Measurements from ENCODE around the gene IGSF6.
A peak's percentile ranks its signal among the peaks of the same experiment; 100 is the strongest.
"Not testable (repeated sequence)": the region's sequence is repeated elsewhere in the genome, so short reads cannot be mapped to it uniquely, and the experiment has no call there.

IGSF6 gene

DNA sequence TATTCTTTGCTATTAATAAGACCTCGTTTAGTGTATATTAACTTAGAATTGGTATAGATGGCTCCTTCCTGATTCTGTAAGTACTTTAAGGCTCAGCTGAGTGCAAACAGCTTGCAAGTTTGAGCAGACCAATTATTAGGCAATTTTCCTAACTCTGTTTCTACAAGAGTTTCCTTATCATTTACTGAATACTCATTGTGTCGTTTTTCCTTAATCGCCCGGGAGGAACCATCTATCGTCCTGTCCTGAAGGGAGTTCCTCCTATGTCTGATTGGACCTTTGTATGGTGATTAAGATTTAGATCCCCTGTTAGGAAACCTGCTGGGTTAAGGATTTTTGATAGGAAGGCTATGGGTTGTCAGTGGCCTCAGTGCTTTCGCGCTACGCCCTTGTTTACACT, 21.0 kb downstream of the IGSF6 start:
- not testable (repeated sequence) for H3K27ac ChIP-seq (ENCODE audit: insufficient read depth, low read depth, low read length, poor library complexity, severe bottlenecking); H3K4me3 ChIP-seq (ENCODE audit: insufficient read depth, low read depth, low read length); H3K4me1 ChIP-seq (ENCODE audit: control insufficient read depth, insufficient read depth, low read length); H3K9me3 ChIP-seq (ENCODE audit: control insufficient read depth, low read length); H3K27me3 ChIP-seq (ENCODE audit: control insufficient read depth, insufficient read depth, low read length, poor library complexity, severe bottlenecking)
- 96 to 97% methylated on average over 8 of the region's 8 CpGs for WGBS, 2 experiments
- H3K36me3 ChIP-seq (ENCODE audit: control insufficient read depth, insufficient read depth, low read length), result peaks cover 25% of the 10 kb centered on the region

DNA sequence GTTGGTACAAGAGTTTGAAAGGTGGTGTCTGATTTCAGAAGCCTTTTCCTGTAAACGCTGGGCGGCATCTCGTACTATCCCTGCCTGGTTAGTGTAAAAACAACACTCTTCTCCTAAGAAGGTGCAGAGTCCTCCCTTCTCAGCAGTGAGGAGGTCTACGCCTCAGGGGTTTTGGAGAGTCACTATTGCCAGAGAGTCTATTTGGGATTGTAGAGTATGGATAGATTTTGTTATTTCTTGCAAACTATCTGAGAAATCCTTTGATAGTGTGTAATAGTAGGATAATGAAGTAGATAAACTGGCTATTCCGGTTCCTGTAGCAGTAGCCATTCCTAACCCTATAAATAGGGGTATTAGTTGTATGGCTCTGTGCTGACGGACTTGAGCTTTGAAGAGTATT, 21.5 kb downstream of the IGSF6 start:
- 95 to 96% methylated on average over 5 of the region's 6 CpGs for WGBS, 2 experiments
- H3K36me3 ChIP-seq (ENCODE audit: control insufficient read depth, insufficient read depth, low read length), result peaks cover 25% of the 10 kb centered on the region
- not testable (repeated sequence) for H3K9me3 ChIP-seq (ENCODE audit: control insufficient read depth, low read length); H3K27me3 ChIP-seq (ENCODE audit: control insufficient read depth, insufficient read depth, low read length, poor library complexity, severe bottlenecking); H3K4me1 ChIP-seq (ENCODE audit: control insufficient read depth, insufficient read depth, low read length); H3K4me3 ChIP-seq (ENCODE audit: insufficient read depth, low read depth, low read length); H3K27ac ChIP-seq (ENCODE audit: insufficient read depth, low read depth, low read length, poor library complexity, severe bottlenecking)

DNA sequence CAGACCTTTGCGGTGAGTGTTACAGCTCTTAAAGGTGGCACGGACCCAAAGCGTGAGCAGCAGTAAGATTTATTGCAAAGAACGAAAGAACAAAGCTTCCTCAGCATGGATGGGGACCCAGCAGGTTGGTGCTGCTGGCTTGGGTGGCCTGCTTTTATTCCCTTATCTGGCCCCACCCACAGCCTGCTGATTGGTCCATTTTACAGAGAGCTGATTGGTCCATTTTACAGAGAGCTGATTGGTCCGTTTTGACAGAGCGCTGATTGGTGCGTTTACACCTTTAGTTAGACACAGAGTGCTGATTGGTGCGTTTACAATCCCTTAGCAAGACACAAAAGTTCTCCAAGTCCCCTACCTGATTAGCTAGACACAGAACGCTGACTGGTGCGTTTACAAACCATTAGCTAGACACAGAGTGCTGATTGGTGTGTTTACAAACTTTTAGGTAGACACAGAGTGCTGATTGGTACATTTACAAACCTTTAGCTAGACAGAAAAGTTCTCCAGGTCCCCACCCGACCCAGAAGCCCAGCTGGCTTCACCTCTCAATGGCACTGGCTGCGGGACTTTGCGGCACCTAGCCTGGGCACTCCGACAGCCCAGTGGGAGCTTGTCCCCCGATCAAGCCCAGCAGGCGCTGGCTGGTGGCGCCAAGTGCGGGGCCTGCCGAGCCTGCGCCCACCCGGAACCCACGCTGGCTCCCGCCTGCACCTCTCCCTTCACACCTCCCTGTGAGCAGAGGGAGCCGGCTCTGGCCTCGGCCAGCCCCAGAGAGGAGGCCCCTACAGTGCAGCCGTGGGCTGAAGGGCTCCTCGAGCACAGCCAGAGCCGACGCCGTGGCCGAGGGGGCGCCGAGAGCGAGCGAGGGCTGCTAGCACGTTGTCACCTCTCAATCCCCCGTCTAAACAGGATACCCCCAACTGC, 22.5 kb downstream of the IGSF6 start:
- H3K36me3 ChIP-seq (ENCODE audit: control insufficient read depth, insufficient read depth, low read length), result peaks cover 32% of the 10 kb centered on the region
- H3K4me1 ChIP-seq (ENCODE audit: control insufficient read depth, insufficient read depth, low read length); H3K4me3 ChIP-seq (ENCODE audit: insufficient read depth, low read depth, low read length); H3K27ac ChIP-seq (ENCODE audit: insufficient read depth, low read depth, low read length, poor library complexity, severe bottlenecking); H3K27me3 ChIP-seq (ENCODE audit: control insufficient read depth, insufficient read depth, low read length, poor library complexity, severe bottlenecking); H3K9me3 ChIP-seq (ENCODE audit: control insufficient read depth, low read length): not testable (repeated sequence)
- WGBS, 2 experiments, result 95 to 97% methylated on average over 37 of the region's 37 CpGs

DNA sequence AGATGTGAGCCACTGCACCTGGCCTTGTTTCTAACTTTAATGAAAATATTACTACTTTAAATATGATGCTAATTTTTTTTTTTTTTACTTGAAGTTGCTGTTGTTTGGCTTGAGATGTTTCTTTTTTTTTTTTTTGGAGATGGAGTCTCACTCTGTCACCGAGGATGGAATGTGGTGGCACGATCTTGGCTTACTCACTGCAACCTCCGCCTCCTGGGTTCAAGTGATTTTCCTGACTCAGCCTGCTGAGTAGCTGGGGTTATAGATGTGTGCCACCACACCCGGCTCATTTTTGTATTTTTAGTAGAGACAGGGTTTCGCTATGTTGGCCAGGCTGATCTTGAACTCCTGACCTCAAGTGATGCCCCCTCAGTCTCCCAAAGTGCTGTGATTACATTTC, 23.6 kb downstream of the IGSF6 start:
- H3K4me1 ChIP-seq (ENCODE audit: control insufficient read depth, insufficient read depth, low read length), result no peaks in the 10 kb centered on the region
- no peak overlapping the region for H3K4me3 ChIP-seq (ENCODE audit: insufficient read depth, low read depth, low read length)
- H3K36me3 ChIP-seq (ENCODE audit: control insufficient read depth, insufficient read depth, low read length), result peaks cover 32% of the 10 kb centered on the region
- H3K27ac ChIP-seq (ENCODE audit: insufficient read depth, low read depth, low read length, poor library complexity, severe bottlenecking), result no peak overlapping the region
- 88 to 96% methylated on average over 5 of the region's 5 CpGs for WGBS, 2 experiments
- H3K9me3 ChIP-seq (ENCODE audit: control insufficient read depth, low read length), result no peaks in the 10 kb centered on the region
- H3K27me3 ChIP-seq (ENCODE audit: control insufficient read depth, insufficient read depth, low read length, poor library complexity, severe bottlenecking), result no peaks in the 10 kb centered on the region

DNA sequence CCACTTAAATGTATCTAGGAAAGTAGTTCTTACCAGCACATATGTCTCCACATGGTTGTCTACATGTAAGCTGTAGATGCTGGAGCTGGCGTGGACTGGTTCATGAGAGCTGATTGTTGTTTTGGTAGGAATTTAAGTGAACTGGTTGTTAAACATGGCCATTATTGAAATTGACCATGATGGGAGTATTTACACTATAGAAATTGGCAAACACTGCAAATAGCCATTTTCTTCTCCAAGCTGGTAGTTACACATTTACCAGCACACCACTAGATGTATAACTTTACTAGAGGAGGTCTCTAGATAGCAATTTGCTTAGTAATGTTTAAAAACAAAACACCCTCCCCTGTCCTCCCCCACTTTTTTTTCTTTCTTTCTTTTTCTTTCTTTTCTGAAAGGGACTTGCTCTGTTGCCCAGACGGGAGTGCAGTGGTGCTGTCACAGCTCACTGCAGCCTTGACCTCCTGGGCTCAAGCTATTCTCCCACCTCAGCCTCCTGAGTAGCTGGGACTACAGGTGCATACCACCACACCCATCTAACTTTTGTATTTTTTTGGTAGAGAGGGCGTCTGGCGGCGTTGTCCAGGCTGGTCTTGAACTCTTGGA, 24.2 kb downstream of the IGSF6 start:
- Histone ChIP-seq H3K4me3 (ENCODE audit: insufficient read depth, low read depth, low read length) (no peak overlapping the region), H3K9me3 (ENCODE audit: control insufficient read depth, low read length) (no peaks in the 10 kb centered on the region), H3K4me1 (ENCODE audit: control insufficient read depth, insufficient read depth, low read length) (no peaks in the 10 kb centered on the region), H3K27me3 (ENCODE audit: control insufficient read depth, insufficient read depth, low read length, poor library complexity, severe bottlenecking) (no peaks in the 10 kb centered on the region), H3K36me3 (ENCODE audit: control insufficient read depth, insufficient read depth, low read length) (peaks cover 35% of the 10 kb centered on the region), H3K27ac (ENCODE audit: insufficient read depth, low read depth, low read length, poor library complexity, severe bottlenecking) (no peak overlapping the region)
- 81 to 95% methylated on average over 5 of the region's 5 CpGs for WGBS, 2 experiments

DNA sequence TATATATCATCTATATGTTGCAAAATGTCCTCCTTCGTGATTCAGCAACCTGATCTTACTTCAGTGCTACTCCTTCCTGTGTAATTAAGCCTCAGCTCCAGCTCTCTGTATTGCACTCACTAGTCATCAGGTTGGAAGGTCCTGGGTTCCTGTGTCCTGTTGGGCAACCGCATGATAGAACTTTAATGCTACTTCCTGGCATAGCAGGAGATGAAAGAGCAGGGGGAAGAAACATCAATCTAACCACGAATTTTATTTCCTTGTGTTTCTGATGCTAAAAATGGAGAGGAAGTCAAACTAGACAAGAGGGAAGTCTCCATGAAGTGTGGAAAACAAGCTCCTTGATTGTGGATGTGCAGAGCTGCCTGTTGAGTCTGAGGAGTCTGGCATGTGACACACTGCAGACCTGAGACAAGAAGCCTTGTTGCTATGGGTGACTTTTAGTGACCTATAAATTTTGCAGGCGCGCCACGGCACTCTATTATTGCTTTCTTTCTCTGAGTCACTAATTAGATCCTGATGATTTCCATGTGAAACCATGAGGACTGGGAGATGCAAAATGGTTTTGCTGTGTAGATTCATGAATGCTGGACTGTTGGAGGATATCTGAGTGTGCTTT, 25.6 kb downstream of the IGSF6 start:
- Histone ChIP-seq H3K36me3 (ENCODE audit: control insufficient read depth, insufficient read depth, low read length) (peaks cover 38% of the 10 kb centered on the region), H3K9me3 (ENCODE audit: control insufficient read depth, low read length) (no peaks in the 10 kb centered on the region), H3K27ac (ENCODE audit: insufficient read depth, low read depth, low read length, poor library complexity, severe bottlenecking) (no peak overlapping the region), H3K27me3 (ENCODE audit: control insufficient read depth, insufficient read depth, low read length, poor library complexity, severe bottlenecking) (no peaks in the 10 kb centered on the region), H3K4me3 (ENCODE audit: insufficient read depth, low read depth, low read length) (no peak overlapping the region), H3K4me1 (ENCODE audit: control insufficient read depth, insufficient read depth, low read length) (no peaks in the 10 kb centered on the region)
- 96 to 97% methylated on average over 6 of the region's 6 CpGs for WGBS, 2 experiments

- H3K4me3 ChIP-seq (ENCODE audit: insufficient read depth, low read depth, low read length), result no peak overlapping the region
- H3K27ac ChIP-seq (ENCODE audit: insufficient read depth, low read depth, low read length, poor library complexity, severe bottlenecking), result no peak overlapping the region
- H3K27me3 ChIP-seq (ENCODE audit: control insufficient read depth, insufficient read depth, low read length, poor library complexity, severe bottlenecking), result no peaks in the 10 kb centered on the region
- H3K4me1 ChIP-seq (ENCODE audit: control insufficient read depth, insufficient read depth, low read length), result no peaks in the 10 kb centered on the region
- 90% methylated on average over 1 of the region's 1 CpG for WGBS, 2 experiments
- H3K36me3 ChIP-seq (ENCODE audit: control insufficient read depth, insufficient read depth, low read length), result peaks cover 38% of the 10 kb centered on the region
- no peaks in the 10 kb centered on the region for H3K9me3 ChIP-seq (ENCODE audit: control insufficient read depth, low read length)
Measured at GRCh38 chr16:21625026-21625425, 27.4 kb downstream of the IGSF6 start.

DNA sequence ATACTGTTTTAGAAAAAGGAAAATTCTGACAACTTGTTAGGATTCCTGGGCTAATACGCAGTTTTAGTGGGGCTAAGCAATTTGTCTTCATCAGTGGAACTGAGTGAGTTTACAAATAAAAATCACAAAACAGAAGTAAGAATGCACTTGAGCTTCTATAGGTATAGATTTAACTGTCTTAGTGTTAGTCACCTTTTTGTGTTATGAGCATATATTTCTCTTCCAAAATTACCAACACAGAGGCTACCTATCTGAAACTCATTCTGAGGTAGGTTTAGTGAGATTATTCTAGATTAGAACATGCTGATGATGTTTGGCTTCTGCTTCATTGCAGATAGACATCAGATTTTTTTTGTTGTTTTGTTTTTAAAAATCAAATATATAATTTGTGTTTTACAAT, 29.9 kb downstream of the IGSF6 start:
- Histone ChIP-seq H3K27ac (ENCODE audit: insufficient read depth, low read depth, low read length, poor library complexity, severe bottlenecking) (no peak overlapping the region), H3K27me3 (ENCODE audit: control insufficient read depth, insufficient read depth, low read length, poor library complexity, severe bottlenecking) (no peaks in the 10 kb centered on the region), H3K9me3 (ENCODE audit: control insufficient read depth, low read length) (no peaks in the 10 kb centered on the region), H3K36me3 (ENCODE audit: control insufficient read depth, insufficient read depth, low read length) (peaks cover 20% of the 10 kb centered on the region), H3K4me3 (ENCODE audit: insufficient read depth, low read depth, low read length) (no peak overlapping the region), H3K4me1 (ENCODE audit: control insufficient read depth, insufficient read depth, low read length) (no peaks in the 10 kb centered on the region)
- WGBS, 2 experiments, result 100% methylated on average over 1 of the region's 1 CpG

DNA sequence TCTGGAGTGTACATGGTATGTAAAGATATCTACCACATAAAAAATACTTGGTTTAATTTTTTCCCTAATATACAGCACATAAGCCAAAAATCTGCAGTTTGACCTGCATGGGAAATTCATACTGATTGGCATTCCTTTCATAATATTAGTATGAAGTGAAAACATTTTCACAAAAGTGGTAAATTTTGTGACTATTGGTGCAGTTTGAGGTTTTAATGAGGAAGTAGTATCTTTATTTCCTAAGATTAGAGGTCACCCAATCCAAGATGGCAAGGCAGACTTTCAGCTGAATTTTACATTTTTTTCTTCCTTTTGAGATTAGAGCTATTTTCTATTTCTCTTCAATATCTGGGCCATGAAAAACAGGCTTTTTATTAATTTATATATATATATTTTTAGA, 31.8 kb downstream of the IGSF6 start:
- H3K27ac ChIP-seq (ENCODE audit: insufficient read depth, low read depth, low read length, poor library complexity, severe bottlenecking), result no peak overlapping the region
- no peak overlapping the region for H3K4me3 ChIP-seq (ENCODE audit: insufficient read depth, low read depth, low read length)
- H3K9me3 ChIP-seq (ENCODE audit: control insufficient read depth, low read length), result no peaks in the 10 kb centered on the region
- no peaks in the 10 kb centered on the region for H3K4me1 ChIP-seq (ENCODE audit: control insufficient read depth, insufficient read depth, low read length)
- no peaks in the 10 kb centered on the region for H3K27me3 ChIP-seq (ENCODE audit: control insufficient read depth, insufficient read depth, low read length, poor library complexity, severe bottlenecking)
- H3K36me3 ChIP-seq (ENCODE audit: control insufficient read depth, insufficient read depth, low read length), result peaks cover 13% of the 10 kb centered on the region

- 94 to 96% methylated on average over 4 of the region's 4 CpGs for WGBS, 2 experiments
- H3K27ac ChIP-seq (ENCODE audit: insufficient read depth, low read depth, low read length, poor library complexity, severe bottlenecking), result peak overlapping the region; percentile 6
Measured at GRCh38 chr16:21619765-21620425, 32.5 kb downstream of the IGSF6 start.

More at GRCh38 chr16:21619765-21620425, 32.5 kb downstream of the IGSF6 start:
- no peaks in the 10 kb centered on the region for H3K27me3 ChIP-seq (ENCODE audit: control insufficient read depth, insufficient read depth, low read length, poor library complexity, severe bottlenecking)
- no peak overlapping the region for H3K4me3 ChIP-seq (ENCODE audit: insufficient read depth, low read depth, low read length)
- H3K9me3 ChIP-seq (ENCODE audit: control insufficient read depth, low read length), result no peaks in the 10 kb centered on the region
- no peaks in the 10 kb centered on the region for H3K4me1 ChIP-seq (ENCODE audit: control insufficient read depth, insufficient read depth, low read length)
- peaks cover 6% of the 10 kb centered on the region for H3K36me3 ChIP-seq (ENCODE audit: control insufficient read depth, insufficient read depth, low read length)
